ENCODE measurements around the gene AGPS. TPM values are rescaled to one million over a fixed set of nuclear protein-coding genes. Genes with fewer than 3 reads are reported as not detected.

The AGPS gene
- total RNA-seq, 1 experiment from 2014 or later = 60.9 TPM

GRCh38 chr2:177540283-177540682 lies 147.7 kb downstream of the AGPS start:
- H3K4me3 Mint-ChIP-seq = no peak overlapping the region
- Histone ChIP-seq H2BK120ac (ENCODE audit: low read depth, low read length, poor library complexity, severe bottlenecking) (no peak overlapping the region), H3K18ac (ENCODE audit: insufficient read length, low read depth, low read length) (no peak overlapping the region), H3K14ac (ENCODE audit: insufficient read depth, low read length) (no peak overlapping the region), H4K5ac (ENCODE audit: insufficient read length, low read depth, low read length) (no peak overlapping the region), H3K4ac (ENCODE audit: low read depth, low read length) (no peak overlapping the region), H3K27ac (ENCODE audit: insufficient read length, low read depth, low read length) (no peak overlapping the region), H3K9me3 (ENCODE audit: control insufficient read depth, low read depth, low read length) (no peaks in the 10 kb centered on the region), H3K4me2 (ENCODE audit: insufficient read depth, insufficient read length, low read length) (no peak overlapping the region), H3K56ac (ENCODE audit: insufficient read length, low read depth, low read length) (no peak overlapping the region), H3K79me1 (ENCODE audit: insufficient read depth, low read depth, low read length, poor library complexity, severe bottlenecking) (no peaks in the 10 kb centered on the region), H3K23me2 (ENCODE audit: insufficient read length, low read depth, low read length, poor library complexity, severe bottlenecking) (no peaks in the 10 kb centered on the region), H4K8ac (replicated peaks; ENCODE audit: insufficient read length, low read depth, low read length) (no peak overlapping the region), H3K4me1 (ENCODE audit: insufficient read depth, low read length) (peaks cover 7% of the 10 kb centered on the region; the same call in 1 of the 2 replicates), H2BK5ac (ENCODE audit: insufficient read length, low read length) (no peak overlapping the region), H2BK12ac (ENCODE audit: insufficient read length, low read depth, low read length) (no peak overlapping the region), H2AK5ac (ENCODE audit: insufficient read length, low read length) (no peak overlapping the region), H3K27me3 (ENCODE audit: insufficient read depth, low read length) (no peaks in the 10 kb centered on the region), H4K91ac (ENCODE audit: insufficient read length, low read depth, low read length) (no peak overlapping the region), H3K79me2 (ENCODE audit: insufficient read depth, low read length) (no peaks in the 10 kb centered on the region), H3T11ph (ENCODE audit: low read length) (no peak overlapping the region), H2BK20ac (ENCODE audit: low read depth, low read length, poor library complexity, severe bottlenecking) (no peak overlapping the region), H2BK15ac (ENCODE audit: low read depth, low read length) (no peak overlapping the region), H3K9ac (ENCODE audit: extremely low read depth, insufficient read length, low read length) (no peak overlapping the region), H3K23ac (ENCODE audit: insufficient read length, low read depth, low read length) (no peak overlapping the region), H4K20me1 (ENCODE audit: control insufficient read depth, insufficient read depth, insufficient read length) (no peaks in the 10 kb centered on the region), H2AFZ (ENCODE audit: low read length) (no peak overlapping the region)
- no peaks in the 10 kb centered on the region; the same call in 1 of the 2 replicates for H3K27me3 Mint-ChIP-seq (ENCODE audit: low read depth)
- DNase-seq = no peak
- no peak for TF ChIP-seq CTCF (conservative IDR thresholded peaks at IDR 0.05)
- WGBS (ENCODE audit: extremely low coverage, insufficient read length, low lambda C conversion rate) = no CpG with 5 or more reads among the region's 1 CpG
- no peak overlapping the region for H3K27ac Mint-ChIP-seq
- H3K9me3 Mint-ChIP-seq = peaks cover 4 to 8% of the 10 kb centered on the region in 2 experiments; a peak in 2 of 5 replicates
- peaks cover 15 to 27% of the 10 kb centered on the region in 2 experiments for H3K4me1 Mint-ChIP-seq
- peaks cover 0 to 13% (median 4%) of the 10 kb centered on the region in 3 experiments; a peak in 3 of 7 replicates for H3K36me3 Mint-ChIP-seq (ENCODE audit: insufficient read depth in 1 of 3, low read depth in 3 of 3)
